GM19099 (cell line): ENCODE results near the gene HOXA13.

Experiments used
- POLR2A ChIP-seq: IDR thresholded peaks from 3 replicates; pipeline ENCODE4 v1.6.1; 2011; ENCODE audit warnings: low read depth; ENCODE audit not compliant: insufficient read length; ENCODE audit errors: extremely low read depth

HOXA13 gene

DNA sequence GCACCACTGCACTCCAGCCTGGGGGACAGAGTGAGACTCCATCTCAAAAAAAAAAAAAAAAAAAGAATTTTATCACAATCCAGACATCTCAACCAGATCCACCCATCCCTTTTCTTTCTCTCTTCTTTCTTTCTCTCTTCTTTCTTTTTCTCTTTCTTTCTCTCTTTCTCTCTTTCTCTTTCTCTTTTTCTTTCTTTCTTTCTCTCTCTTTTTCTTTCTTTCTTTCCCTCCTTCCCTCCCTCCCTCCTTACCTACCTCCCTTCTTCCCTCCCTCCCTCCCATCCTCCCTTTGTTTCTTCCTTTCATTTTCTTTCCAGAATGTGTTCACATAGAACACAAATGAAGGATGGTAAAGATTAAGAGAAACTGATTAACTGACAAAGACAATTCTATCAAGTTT lies 18.1 kb upstream of the HOXA13 start:
- TF ChIP-seq POLR2A: no peak

DNA sequence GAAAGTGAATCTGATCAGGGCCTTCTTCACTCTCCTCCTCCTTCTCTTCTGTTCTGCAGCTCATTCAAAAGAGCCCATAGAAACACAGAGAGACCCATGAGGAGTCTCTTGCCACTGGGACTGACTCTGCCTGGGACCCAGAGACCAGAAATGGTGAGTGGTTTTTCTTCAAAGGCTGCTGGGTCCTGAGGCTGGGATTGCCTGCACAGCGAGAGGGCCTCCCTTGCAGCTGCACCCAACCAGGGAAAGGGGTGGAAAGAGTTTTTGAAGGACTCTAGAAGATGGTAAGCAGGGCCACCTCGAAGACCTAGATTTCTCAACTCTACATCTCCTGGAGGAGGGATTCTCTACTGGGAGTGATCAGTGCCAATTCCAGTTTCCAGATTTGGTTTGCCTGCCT lies 15.5 kb upstream of the HOXA13 start:
- TF ChIP-seq POLR2A: no peak

DNA sequence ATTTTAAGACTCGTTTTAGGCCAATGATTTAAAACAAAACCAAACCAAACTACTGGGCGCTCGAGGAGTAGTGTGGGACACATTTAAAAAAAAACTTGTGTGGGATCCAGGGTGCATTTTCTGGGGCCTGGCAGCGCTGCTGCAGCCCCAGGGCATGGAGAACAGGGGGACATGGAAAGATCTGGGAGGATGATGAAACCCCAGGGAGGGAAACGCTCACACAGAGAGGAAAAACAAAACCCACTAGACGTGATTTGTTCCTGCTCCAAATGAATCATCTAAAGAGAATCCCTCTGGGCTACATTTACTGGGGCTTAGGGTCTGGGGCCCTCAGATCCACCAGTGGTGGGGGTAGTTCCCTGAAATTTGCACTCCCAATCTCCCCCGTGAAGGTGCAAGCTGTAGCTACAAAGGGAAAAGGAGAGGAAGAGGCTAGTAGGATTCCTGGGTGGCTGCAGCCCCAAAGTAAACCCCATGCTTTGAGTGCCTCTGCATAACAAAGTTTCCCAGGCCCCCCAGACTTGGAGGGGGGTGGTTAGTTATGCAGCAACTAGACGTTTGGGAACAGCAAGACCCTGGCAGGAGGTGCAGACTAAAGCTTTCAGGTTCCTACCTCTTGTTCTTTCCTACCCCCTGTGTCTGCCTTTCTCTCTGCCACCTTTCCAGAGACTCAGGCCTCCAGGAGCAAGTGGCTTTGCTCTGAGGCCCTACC lies 14.5 kb upstream of the HOXA13 start:
- no peak for TF ChIP-seq POLR2A

DNA sequence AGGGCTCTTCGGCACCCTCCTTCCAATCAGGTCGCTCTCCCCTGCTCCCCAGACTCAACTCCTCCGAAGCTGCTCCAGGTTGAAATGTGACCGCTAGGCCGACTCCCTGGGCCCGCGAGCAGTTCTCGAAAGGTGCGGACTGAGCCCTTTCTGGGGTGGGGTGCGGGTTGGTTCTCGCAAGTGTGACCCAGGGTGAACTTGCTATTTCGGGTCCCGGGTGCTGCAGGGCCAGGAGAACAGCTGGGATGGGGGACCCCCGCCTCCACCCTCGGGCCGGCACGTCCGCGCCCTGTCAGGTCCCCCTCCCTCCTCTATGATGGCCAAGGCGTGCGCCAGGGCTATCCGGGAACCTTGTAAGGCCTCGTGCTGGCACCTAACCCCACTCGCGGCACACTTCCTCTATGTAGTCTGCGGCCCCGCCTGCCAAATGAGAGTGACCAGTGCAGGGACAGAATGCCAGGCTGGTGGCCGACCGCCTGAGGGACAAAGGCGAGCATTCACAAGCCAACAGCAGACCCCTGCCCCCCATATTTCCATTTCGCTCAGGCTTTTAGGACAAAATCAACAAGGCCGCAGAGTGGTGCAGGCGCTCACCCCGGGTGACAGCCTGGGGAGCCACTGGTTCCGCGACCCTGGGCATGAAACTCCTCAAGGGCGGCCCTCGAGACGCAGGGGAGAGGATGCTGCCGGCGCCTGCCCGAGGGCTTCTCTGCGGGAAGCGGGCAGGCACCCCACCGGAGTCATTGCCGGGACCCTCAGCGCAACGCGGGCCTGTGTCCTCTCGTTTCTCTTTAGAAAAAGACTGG lies 13.7 kb upstream of the HOXA13 start:
- TF ChIP-seq POLR2A: no peak

DNA sequence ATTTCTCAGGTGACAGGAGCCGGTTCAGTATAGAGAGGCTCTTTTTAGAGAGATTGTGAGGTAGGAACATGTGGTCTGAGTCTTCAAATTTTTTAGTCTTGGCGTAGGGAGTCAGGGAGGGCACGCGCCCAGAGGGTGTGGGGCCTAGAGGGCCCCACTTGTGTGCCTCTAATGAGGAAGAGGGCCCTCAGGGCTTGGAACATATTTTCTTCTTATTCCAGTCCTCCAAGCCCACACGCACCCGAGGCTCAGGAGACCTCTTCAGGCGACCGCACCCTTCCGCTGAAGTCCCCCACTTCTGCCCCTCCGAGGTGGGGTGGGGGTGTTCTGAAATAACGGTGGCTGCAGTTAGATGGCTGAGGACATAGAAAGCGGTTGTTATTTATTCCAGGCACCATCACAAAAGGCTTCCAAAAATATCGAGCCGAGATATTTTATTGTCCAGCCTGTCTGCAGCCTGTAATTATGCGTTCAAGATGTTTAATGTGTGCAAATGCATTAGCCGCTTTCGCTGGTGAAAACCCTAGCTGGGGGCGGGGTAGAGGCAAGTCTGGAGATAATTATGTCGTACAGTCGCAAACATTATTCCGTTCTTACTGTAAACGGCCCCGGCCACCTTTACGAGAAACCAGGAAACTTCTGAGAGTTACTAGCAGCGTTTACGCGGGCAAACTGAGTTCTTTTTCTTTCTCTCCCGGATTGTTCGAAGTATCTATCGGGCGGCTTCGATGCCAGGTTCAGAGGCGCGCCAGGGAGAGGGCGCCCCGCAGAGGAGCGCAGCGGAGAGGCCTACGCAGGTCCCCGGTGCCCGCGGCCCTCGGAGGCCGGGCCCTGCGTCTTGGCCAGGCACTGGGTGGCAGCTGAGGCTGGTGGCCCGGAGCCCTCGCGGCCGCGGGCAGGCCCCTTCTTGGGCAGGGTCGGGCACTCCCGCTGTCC lies 12.9 kb upstream of the HOXA13 start:
- no peak for TF ChIP-seq POLR2A

DNA sequence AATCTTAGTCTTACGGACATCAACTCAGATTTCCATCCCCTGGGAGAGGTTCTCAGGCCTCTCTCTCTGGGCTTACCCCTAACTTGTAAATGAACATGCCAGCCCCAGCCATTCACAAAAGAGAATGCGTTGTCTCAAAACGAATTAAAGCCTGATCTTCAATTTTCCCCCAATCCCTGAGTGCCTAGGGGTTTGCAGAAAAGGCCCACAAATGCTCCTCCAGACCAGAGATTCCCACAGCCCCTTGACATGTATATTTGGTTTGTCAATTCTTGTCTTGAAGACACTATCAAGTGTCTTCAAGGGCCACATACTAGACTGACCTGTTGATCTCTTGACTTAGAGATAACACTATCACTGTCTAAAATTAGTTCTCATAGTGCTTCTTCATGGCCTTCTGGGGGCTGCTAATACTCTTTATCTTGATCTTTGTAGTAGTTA lies 11.9 kb upstream of the HOXA13 start:
- no peak for TF ChIP-seq POLR2A

DNA sequence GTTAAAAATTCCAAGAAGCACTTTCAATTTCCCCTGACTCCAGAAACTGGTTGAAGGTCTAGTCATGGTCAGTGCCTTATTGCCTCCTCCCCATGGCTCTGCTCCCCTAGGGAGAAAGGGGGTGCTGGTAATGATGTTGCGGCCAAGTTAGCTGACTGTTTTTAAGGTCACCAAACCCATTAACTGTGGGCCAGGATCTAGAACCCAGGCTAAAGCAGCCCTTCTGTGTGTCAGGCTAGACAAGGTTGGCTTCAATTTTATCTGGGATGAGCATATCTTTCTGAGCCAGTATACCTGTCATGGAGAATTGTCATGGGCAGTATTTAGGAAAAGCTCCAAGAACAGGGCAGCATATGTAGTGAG lies 11.2 kb upstream of the HOXA13 start:
- TF ChIP-seq POLR2A: no peak

DNA sequence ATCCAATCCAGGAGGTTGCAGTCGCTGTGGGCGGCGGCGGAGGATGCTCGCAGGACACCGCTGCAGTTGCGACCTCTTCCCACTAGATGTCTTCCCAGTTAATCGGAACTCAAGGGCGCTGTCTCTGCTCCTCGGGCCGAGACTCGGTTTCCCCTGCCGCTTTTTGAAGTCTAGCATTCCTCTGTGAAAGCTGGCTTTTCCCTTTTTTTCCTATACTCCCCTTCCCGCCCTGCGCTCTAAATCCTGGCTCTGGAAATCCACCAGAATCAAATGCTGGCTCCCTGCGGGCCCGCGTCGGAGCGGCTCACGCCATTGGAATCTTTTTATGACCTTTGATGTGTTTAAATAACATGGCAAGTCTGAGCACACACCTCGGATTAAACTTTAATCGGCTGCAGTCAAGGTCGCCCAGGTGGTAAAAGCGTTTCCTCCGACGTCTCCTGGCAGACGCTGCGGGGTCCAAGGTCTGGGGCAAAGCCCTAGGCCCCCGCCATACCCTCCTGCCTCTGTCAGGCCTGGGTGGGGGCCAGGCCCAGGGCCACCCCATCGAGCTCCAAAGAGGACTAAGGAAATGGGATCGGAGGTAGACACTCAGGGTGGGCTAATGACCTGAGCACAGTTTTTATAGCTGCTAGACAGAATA lies 10.7 kb upstream of the HOXA13 start:
- TF ChIP-seq POLR2A: no peak

DNA sequence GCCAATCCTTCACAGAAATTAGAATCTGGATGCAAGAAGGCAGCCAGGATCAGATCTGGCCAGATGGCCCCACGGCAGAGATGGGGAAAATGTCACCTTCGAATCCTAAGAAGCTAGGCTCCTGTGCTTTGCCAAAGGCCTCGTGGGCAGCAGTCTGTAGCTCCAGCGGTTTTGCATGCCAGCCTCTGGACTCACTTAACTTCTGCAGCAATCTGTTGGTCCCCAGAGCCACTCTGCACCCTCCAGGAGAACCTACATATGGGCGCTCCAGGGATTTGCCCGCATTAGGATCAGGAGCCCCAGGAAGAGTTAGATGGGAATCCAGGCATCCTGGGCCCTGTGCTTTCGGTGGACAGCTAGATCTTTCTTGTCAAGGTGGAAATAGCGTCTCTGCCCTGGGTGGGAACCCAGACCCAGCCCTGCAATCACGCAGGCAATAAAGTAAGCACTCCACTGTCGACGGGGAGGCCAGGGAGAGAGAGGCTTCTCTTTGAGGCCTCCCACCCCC lies 10.1 kb upstream of the HOXA13 start:
- TF ChIP-seq POLR2A: no peak

DNA sequence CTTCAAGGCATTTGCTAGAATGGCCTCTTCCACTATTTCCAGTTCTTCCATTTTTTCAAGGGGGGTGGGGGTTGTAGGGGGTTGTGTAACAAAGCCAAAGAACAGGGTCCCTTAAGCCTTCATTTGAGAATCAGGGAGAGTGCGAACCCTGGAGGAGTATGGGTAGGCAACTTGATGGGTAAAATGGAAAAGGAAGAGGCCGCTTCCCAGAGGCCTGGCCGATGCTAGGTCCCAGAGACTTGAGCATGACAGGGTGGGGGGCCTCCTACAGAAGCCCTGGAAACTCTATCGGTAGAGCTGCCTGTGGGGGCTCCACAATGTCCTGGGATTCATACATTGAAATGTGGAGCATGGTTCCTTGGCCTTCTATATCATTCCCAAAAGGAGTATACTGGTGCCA lies 9.1 kb upstream of the HOXA13 start:
- no peak for TF ChIP-seq POLR2A

DNA sequence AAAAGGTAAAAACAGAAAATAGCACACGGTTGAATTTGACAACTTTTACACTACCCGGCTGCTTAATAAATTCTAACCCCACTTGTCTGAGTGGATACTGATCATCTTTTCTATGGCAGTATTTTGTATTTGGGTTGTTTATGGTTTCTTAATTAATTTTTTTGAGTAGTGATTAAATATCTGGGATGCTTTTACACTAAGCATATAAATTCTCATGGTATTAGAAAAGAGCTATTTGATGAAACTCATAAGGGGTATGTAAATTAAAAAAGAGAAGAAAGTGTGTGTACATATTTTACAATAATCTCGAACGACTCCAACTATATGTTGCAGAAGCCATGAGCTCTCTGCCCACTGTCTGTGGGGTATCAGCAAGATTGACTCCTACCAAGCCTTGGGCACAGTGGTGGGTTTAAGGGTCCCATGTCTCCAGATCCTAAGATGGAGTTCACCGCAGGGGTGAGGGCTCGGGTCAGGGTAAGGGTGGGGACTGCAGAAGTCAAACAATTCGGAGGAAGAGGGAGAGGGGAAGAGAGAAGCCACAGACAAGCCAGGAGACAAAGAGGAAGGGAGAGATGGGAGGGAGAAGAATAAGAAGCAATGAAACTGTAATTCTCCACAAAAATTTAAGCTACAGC lies 7.6 kb upstream of the HOXA13 start:
- TF ChIP-seq POLR2A: no peak

DNA sequence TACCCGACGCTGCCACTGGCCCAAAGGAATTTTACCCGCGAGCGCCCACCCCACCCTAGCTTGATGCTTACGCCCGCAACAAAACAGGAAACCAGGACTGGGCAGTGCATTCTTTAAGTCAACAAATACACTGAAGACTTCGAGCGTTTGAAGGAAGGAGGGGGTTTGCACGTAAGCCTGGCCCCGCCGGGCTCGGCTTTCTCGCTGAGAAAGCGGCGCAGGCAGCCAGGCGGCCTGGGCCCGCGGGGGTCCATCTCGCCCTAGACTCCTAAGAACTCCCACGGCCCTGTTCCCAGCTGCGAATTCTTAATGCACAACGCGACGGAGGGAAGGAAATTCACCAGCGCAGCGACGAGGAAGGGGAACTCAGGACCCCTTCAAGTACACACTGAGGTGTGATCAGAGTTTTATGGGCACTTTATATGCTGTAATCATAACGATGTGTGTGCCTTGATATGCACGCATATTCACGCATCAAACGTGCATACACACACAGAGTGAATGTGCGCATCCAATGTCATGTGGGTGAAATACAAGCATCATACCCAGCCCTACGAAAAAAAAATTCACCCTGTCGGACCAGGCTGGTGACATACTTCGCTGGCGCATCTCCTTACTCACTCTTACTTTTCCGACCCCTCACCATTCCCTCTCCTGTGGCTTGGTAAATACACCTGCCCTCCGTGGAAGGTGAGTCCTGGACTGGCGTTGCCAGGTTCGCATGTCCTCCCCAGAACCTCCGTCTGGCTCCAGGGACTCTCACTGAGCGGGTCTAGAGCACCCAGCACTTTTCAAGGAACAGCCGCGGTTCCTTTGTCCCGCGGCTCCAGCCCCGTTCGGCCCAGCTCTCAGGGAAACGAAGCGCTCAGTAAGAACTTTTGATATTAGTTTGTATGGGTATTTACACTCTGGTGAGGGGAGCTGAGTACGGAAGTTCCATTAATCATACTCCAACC lies 5.7 kb upstream of the HOXA13 start:
- no peak for TF ChIP-seq POLR2A

DNA sequence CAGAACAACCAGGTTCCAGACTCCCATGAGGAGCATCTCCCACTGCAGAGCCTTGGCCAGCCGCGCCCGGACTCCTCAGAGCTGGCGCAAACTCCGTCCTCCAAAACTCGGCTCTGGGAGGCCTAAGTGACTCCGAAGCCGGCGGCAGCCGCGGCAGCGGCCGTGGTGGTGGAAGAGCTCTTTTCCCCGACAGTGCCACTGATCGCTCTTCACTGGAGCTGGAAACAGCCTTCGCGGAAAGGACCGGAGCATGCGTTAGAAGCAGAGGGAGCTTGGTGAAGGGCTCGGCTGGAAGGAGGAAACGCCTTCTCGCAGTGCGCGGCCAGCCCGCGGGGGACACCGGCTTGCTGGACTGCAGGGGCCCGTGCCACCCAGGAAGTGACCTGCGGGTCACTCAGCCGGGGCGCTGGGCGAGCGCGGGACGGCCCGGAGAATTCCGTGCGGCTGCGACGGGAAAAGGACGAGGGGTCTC lies 5.0 kb upstream of the HOXA13 start:
- TF ChIP-seq POLR2A: no peak
